HG03045 (cell line): ENCODE results near the gene SGTA.
"Not testable (repeated sequence)": the region's sequence is repeated elsewhere in the genome, so short reads cannot be mapped to it uniquely, and the experiment has no call there.

ENCODE experiments used
- ATAC-seq: cut with Tn5 transposase; IDR thresholded peaks from one replicate; pipeline ENCODE4 v1.9.1; 2021; ENCODE audit warnings: mild to moderate bottlenecking, moderate library complexity; ENCODE audit not compliant: unreplicated experiment

SGTA gene, protein sequence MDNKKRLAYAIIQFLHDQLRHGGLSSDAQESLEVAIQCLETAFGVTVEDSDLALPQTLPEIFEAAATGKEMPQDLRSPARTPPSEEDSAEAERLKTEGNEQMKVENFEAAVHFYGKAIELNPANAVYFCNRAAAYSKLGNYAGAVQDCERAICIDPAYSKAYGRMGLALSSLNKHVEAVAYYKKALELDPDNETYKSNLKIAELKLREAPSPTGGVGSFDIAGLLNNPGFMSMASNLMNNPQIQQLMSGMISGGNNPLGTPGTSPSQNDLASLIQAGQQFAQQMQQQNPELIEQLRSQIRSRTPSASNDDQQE

DNA sequence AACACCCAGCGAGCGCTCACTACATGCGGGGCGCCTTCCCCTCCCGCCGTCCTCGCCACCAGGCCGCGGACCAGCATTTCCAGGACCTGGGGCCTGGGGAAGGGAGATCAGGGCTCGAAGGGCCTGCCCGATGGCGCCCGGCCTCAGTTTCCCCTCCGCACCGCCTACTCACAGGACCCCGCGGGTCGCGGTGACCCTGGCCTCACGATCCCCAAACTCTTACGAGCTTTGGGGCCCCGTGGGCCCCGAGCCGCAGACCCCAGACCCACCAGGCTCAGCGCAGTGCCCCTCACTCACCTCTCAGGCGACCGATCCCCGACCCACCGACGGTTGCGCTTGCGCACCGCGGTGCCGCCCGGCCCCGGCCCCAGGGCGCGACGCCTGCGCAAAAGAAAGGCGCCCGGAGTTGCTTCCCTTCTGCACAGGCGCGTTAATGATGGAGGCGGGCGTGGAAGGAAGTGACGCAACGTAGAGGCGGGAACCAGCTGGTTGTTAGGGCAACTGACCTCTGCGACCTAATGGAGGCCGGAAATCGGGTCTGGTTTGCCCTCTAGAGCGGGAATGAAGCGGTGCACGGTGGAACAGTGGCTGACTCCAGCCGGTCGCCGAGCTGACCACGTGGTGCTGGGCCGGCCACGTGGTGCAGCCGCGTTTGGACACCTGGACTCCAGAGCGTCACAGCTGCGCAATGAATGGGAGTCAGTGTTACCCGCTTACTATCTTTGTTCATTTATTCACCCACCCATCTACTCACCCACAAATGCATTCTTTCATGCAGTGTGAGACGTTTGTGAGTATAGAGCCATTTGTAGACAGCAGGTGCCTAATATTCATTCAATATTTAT is at the start of gene SGTA:
SGTA (minus strand) TSS at position 338 of the 845 bp plus-strand sequence. CDS start 14,205 bp downstream, outside the sequence.
- peak; percentile 71 for ATAC-seq

DNA sequence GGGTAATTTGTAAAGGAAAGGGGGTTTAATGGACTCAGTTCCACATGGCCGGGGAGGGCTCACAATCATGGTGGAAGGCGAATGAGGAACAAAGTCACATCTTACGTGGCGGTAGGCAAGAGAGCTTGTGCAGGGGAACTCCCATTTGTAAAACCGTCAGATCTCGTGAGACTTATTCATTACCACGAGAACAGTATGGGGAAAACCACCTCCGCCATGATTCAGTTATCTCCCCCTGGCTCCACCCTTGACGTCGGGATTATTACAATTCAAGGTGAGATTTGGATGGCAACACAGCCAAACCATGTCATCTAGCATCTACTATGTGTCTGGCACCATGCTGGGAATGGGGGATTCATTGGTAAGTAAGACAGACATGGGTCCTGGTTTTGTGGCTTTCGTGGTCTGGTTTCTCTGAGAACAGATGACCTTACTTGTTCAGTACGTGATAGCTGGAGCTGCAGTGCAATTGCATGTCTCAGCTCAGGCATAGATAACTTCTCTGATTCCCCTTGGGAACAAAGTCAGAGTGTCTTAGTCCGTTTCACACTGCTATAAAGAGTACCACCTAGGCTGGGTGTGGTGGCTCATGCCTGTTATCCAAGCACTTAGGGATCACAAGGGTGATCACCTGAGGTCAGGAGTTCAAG is 44.9 kb upstream of the SGTA start:
- ATAC-seq: no peak

DNA sequence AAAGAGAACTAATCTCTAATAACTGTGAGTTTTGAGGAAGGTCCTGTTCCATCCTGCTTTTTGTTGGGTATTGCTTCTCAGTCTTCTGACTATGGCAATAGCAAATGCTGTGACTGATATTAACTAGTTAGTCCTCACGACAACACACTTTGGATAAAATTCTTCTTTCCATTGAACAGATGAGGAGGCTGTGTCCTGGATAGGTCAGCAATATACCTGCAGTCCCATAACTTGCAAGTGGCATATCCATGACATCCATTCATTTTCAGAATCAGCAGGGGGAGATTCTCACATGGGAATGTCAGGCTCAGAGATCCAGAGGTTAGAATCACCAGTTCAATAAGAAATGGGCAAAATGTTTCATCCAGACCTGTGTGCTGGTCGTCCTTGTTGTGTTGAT is 43.9 kb upstream of the SGTA start:
- no peak for ATAC-seq

DNA sequence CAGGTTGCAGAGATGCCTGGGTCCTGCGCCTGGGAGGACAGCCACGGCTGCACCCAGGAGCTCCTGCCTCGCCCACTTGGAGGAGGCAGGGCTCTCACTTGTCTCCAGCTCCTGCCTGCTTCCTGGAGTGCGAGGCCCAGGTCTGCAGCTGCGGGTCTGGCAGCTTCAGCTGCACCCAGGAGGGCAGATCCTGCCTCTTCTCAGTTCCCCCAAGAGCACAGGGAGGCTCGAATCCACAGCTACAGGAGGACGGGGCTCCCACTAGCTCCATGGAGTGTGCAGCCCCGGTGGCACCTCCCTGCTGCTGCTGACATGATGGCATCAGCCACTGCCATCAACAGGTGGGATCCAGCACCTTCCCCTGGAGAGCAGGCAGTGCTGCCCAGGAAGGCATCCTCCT is 41.1 kb upstream of the SGTA start:
- ATAC-seq: no peak

DNA sequence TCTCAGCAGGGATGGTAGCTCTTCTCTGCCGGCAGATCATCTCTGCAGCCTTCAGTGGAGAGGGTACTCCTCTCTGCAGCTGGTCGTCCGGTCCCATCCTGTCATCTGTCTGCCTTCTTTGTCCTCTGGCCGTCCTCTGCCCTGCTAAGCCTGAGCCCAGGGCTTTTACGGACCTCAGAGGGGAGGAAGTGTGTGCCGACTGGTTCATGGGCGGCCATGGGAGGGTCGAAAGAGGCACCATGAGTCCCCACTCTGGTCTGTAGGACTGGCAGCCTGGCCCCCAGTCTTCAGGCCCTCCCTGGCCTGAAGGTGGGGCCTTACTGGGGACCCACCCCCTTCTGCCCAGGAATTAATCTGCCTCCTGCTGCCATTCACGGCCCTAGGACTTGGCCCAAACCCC is 40.6 kb upstream of the SGTA start:
- ATAC-seq: no peak

DNA sequence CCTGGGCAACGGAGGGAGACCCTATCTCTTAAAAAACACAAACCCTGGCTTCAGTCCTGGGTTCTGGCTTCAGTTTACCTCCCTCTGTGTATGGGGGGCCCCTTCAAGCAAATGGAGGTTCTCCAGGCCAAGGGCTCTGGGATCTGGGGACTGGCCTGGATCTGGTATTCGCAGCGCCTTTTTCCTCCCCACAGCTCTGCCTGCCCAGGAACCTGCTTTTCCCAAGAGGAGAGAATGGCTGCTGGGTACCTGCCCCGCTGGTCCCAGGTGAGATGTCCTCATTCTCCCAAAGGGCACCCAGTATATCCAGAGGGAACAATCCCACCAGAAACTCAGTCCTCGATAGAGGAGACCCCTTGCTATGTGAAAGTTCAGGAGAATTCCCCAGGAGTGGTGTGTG is 39.8 kb upstream of the SGTA start:
- no peak for ATAC-seq

DNA sequence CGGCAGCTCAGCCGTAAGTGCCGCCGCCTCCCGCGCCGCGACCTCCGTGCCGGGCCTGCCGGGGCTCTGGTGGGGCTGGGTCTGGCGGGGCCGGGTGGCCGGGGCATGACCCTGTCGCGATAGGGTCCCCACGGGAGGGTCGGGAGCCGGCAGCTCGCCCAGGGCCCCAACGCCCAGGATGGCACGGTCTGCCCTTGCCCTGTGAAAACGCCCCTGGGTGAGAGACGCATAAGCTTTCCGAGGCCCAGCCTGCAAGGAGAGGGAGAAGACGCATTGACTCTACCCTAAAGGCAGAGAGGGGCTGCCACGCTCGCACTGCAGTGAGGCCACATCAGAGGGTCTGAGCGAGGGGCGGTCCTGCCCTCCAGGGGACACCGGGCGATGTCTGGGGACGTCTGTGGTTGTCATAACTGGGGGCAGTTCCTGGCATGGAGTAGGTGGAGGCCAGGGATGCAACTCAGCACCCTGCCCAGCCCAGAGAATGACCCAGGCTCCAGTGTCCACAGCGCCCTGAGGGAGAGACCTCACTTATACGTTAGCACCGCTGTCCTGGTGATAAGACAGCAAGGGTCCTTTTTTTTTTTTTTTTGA is 37.1 kb upstream of the SGTA start:
- ATAC-seq: peak; percentile 14

DNA sequence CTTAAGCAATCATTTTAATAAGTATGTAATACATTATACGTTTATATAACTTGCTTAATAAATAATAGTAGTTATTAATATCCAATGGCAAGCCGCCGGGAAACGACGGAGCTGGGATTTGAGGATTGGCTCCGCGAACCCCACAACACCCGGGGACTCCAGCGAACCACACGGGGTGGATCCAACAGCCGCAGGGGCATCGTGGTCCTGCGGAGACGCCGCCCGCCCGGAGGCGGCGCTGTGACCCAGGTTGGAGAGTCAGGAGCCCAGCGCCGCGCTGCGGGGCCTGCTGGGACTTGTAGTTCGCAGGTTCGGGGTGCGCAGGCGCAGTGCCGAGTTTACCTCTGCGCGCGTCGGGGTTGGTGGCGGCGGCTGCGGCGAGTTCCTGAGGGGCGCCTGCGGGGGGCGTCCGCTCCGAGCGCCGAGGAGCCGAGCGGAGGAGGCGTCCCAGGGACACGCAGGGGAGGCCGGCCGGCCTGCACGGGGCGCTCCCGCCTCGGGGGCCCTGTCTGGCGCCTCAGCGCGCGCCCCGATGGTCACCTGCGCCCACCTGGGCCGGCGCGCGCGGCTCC is 36.6 kb upstream of the SGTA start, which contains the start of gene ZNF554:
ZNF554 (plus strand) TSS at position 329 of the 572 bp plus-strand sequence; CDS start at position 533, 204 bp downstream.
- ATAC-seq: peak; percentile 80

DNA sequence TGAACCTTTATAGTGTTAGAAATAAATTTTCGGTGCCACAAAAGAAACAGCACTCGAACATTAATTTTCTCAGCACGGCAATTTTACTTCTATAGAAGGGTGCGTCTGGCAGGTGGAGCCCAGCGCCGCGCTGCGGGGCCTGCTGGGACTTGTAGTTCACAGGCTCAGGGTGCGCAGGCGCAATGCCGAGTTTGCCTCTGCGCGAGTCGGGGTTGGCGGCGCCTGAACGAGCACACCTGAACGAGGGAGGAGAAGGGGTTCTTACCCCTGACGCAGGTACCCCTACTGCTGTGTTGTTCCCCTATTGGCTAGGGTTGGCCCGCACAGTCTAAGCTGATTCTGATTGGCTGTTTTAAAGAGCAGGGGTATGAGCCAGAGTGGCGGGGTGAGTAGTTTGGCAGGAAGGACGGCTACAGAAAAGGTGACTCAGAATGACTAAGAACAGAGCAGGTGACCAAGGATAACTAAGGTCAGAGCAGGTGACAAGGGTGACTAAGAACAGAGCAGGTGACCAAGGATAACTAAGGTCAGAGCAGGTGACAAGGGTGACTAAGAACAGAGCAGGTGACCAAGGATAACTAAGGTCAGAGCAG is 34.3 kb upstream of the SGTA start:
- ATAC-seq: not testable (repeated sequence)

DNA sequence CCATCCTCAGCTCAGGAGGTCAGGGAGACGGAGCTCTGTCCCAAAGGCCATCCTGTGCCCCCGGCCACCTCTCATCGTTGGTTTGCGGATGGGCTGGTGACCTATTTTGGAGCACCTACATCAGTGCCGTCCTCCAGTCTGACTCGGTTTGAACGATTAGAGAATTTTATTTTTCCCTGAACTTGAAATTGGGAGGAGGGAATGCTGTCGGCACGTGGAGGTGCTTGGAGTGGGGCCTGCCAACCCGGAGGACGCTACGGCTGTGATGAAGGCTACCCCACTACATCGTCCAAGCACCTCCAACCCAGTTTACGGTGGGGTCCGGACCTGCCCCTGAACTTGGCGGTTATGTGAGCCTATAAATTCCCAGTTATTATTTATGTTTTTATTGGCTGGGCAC is 33.6 kb upstream of the SGTA start:
- no peak for ATAC-seq

DNA sequence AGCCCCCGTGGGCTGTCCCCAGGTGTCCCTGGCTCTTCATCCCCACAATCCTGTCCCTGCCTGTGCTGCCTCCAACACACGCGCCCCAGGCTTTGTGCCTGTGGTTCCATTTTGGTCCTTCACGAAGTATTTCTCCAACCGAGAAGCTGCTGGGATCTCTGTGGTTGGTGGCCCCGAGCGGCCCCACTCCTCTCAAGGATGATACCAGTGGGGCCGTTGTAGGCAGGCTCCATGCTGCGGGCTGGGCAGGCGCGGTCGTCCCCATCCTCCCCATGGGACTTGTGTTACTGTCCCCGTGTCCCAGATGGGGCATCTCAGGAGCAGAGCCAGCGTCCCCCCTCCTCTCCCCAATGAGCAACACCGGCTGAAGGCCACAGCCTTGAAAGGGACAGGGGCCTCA is 32.9 kb upstream of the SGTA start:
- ATAC-seq: no peak

DNA sequence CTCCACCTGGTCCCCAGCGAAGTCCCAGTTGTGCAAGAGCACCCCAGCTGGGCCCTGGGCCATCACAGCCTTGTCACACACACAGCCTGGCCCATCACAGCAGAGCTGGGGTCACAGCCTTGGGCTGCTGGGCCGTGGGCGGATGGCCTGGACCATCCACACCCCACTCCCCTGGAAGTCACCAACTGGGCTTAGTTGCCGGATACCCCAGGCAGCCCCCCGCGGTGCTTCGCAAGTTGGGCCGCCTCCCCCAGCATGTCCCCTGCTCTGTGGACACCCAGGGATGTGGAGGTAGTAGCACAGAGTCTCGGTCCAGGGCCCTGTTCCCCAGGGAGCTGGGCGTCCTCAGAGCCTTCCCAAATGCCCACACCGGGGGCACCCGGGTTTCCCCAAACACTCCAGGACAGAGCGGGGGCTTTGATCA is 32.1 kb upstream of the SGTA start:
- ATAC-seq: no peak

DNA sequence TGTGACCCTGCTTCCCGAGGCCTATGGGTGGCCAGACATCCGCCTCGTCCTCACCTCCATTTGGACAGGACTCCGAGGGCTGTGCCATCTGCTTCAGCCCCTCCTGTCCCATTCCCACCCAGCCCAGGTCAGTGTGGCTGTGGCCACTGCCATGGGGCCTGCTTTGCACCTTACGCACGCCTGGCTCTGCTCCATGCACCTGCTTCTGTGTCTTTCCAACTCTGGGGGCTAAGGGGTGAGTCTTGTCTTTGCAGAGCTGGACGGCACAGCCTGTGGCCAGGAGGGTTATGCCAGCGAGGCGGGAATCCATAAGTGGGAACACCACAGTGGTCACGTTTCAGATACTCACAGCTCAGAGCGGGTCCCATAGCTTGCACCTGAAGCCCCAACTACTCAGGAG is 31.4 kb upstream of the SGTA start:
- ATAC-seq: no peak

DNA sequence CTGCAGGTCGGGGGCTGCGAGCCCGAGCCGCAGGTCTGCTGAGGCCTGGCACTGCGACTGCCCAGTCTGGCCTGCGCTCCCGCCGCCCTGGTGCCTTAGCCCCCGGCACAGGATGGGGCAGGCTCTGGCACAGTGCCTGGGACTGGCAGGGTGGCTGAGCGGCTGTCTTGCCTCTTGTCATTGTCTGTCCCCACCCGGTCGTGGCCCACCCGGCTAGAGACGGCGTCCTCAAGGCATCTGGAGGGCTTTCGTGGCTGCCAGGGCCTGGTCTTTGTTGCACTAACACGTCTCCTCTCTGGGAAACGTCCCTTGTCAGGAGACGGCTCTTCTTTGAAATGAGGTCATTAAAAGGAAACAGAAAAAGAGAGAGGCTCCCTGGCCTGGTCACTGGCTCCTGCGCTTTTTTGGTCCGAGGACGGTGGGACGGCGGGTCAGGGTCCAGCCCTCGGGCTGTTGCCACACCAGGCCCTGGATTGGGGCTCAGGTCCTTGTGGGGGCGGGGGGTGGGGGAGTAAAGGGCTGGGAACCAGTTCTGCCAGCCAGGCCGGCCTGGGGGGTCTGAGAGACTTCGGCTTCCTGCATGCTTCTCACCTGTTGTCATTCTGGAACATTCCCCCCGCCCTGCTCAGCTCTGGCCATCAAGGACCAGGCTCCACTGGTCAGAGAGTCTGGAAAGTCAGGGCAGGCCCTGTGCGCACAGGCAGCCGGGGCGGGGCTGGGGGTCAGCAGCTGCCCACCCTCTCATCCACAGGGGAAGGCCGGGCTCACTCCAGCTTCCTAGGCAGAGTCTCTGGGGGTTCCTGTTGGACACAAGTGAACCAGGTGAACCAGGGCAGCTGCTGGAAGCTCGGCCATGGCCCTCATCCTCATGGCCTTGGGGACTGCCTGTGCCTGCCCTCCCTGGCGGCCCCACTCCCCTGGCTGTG is 30.4 kb upstream of the SGTA start:
- ATAC-seq: no peak

DNA sequence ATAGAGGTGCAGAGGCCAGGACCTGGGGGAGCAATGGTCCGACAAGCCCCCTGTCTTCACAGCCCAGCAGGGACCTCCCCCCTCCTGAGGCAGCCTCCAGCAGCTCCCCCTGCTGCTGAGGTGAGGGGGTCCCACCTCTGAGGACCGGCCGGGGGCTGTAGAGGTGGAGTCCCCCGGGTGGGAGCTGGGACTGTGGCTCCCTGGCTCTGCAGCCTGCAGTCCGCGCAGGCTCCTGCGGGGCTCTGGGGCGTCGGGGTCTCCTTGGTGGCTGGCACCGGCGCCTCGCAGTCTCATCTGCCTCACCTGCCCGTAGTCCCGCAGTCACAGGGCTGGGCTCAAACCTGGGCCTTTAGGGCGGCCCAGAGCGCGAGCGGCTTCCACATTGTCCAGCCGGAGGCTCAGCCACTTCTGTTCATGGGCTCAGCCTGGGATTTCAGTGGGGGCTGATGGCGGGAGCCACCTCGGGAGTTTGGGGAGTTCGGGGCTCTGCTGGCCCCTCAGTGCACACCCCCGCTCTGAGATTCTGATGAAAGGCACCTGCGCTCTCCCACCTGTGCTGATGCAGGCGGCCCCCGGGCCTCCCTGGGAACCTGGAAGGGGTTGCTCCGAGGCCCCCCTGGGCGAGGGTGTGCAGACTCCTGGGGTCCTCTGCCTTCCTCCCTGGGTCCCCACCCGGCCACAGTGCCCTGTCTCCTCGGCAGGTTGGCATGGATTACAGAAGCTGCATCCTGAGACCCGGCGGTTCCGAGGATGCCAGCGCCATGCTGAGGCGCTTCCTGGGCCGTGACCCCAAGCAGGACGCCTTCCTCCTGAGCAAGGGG is 29.6 kb upstream of the SGTA start:
- ATAC-seq: no peak

DNA sequence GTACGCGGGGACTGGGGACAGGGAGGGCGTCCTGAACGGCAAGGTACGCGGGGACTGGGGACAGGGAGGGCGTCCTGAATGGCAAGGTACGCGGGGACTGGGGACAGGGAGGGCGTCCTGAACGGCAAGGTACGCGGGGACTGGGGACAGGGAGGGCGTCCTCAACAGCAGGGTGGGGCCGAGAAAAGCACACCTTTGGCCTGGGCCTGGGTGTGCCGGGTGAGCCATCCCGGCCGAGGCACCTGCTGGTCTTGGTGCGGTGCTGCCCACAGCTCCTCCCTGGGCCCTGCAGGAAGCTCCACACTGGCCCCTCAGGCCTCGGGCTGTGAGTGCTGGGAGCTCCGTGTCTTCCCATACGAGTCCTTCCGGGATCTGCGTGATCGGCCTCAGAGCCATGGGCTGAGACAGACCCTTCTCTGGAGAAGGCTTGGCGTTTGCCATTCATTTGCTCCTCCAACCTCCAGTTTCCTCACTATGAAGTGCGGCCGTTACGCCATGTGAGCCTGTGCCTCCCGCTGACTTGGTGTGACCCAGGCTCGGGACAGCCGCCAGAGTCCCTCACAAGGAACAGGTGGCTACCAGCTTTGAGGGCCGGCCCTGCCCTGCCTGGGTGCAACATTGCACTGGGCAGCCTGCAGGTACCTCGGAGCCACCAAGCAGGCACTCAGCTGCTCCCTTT is 28.8 kb upstream of the SGTA start:
- ATAC-seq: no peak

DNA sequence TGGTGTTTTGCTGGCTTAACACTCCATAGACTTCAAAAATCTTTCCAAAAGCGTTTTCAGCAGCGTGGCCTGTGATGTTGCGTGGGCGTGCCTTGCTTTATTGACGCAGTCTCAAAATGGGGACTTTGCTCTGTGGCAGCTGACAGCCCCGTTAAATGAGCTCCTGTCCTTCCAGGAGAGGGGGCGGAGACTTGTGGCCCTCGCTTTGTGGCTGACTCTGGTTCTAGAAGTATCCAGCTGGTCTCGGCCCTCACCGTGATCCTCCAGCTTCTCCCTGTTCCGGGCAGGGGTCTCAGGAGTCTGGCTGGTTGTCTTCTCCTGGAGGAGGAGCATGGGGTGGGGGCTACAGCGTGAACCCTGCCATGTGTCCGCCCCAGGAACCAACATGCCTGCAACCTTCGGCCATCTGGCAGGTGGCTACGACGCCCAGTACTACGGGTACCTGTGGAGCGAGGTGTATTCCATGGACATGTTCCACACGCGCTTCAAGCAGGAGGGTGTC is 28.2 kb upstream of the SGTA start:
- ATAC-seq: no peak
